ENCODE results near the gene PLCD3.

DNA sequence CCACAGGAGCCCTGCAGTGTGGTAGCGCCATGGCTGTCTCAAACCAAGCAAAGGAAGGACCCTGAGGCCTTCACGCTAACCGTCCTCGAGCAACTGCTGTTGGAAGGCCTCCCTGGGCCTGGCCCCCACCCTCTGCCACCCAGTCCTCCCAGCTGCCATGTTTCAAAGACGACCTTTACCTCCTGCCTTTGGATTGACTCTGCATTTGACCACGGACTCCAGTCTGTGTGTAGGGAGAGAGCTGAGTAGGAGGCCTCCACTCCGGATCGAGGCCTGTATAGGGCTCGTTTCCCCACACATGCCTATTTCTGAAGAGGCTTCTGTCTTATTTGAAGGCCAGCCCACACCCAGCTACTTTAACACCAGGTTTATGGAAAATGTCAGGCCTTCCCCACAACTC lies 24.3 kb downstream of the PLCD3 start:
- TF ChIP-seq, protein P1, sequence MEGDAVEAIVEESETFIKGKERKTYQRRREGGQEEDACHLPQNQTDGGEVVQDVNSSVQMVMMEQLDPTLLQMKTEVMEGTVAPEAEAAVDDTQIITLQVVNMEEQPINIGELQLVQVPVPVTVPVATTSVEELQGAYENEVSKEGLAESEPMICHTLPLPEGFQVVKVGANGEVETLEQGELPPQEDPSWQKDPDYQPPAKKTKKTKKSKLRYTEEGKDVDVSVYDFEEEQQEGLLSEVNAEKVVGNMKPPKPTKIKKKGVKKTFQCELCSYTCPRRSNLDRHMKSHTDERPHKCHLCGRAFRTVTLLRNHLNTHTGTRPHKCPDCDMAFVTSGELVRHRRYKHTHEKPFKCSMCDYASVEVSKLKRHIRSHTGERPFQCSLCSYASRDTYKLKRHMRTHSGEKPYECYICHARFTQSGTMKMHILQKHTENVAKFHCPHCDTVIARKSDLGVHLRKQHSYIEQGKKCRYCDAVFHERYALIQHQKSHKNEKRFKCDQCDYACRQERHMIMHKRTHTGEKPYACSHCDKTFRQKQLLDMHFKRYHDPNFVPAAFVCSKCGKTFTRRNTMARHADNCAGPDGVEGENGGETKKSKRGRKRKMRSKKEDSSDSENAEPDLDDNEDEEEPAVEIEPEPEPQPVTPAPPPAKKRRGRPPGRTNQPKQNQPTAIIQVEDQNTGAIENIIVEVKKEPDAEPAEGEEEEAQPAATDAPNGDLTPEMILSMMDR (IDR thresholded peaks at IDR 0.05 in 4 of 5, conservative IDR thresholded peaks at IDR 0.05 in 1 of 5), result no peak
- no peak for TF ChIP-seq POLR2A (IDR thresholded peaks at IDR 0.05)

All from gastrocnemius medialis (tissue), 4 donors.